Raji (cell line): Measurements from ENCODE around the gene EDRF1.

ENCODE experiments used
- POLR2A ChIP-seq: IDR thresholded peaks from 2 replicates; pipeline ENCODE4 v1.6.1; 2011; ENCODE audit warnings: low read depth, low read length, control low read depth; ENCODE audit not compliant: insufficient read depth

EDRF1 gene

GRCh38 chr10:125792342-125793300, 73.1 kb downstream of the EDRF1 start:
- no peak for TF ChIP-seq POLR2A

GRCh38 chr10:125795128-125795527, 75.6 kb downstream of the EDRF1 start:
- TF ChIP-seq POLR2A = no peak

- TF ChIP-seq POLR2A = no peak
Observed at GRCh38 chr10:125795637-125796190, 76.2 kb downstream of the EDRF1 start.

- no peak for TF ChIP-seq POLR2A
Observed at GRCh38 chr10:125797424-125797823, 77.9 kb downstream of the EDRF1 start.

- TF ChIP-seq POLR2A = no peak
Observed at GRCh38 chr10:125797994-125798662, 78.6 kb downstream of the EDRF1 start.

GRCh38 chr10:125799451-125800182, 80.1 kb downstream of the EDRF1 start:
- no peak for TF ChIP-seq POLR2A

- no peak for TF ChIP-seq POLR2A
Observed at GRCh38 chr10:125801574-125801973, 82.1 kb downstream of the EDRF1 start.

- TF ChIP-seq POLR2A = no peak
Observed at GRCh38 chr10:125802131-125802530, 82.6 kb downstream of the EDRF1 start.

- TF ChIP-seq POLR2A = no peak
Observed at GRCh38 chr10:125802739-125803138, 83.2 kb downstream of the EDRF1 start.

- no peak for TF ChIP-seq POLR2A
Observed at GRCh38 chr10:125808047-125808446, 88.5 kb downstream of the EDRF1 start.

- TF ChIP-seq POLR2A = no peak
Observed at GRCh38 chr10:125811251-125811650, 91.7 kb downstream of the EDRF1 start.

GRCh38 chr10:125812128-125812750, 92.7 kb downstream of the EDRF1 start:
- no peak for TF ChIP-seq POLR2A
